ENCODE data around the gene TBL2.

DNA sequence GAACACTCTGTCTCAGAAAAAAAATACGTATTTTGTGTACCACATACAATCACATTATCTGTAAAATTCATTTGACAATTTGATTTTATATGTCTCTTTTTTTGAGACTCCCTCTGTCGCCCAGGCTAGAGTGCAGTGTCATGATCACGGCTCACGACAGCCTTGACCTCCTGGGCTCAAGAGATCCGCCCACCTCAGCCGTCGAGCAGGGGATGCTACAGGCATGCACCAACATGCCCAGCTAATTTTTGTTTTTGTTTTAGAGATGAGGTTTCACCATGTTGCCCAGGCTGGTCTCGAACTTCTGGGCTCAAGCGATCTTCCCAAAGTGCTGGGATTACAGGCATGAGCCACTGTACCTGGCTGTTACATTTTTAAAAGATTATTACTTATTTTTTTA lies 44.6 kb downstream of the TBL2 start:
- TF ChIP-seq YY1 (IDR thresholded peaks at IDR 0.05; ENCODE audit: insufficient read depth, insufficient read length) (no peak), SUZ12 (IDR thresholded peaks at IDR 0.05; ENCODE audit: extremely low read depth, insufficient read depth, insufficient read length) (no peak)
